HepG2 (cell line): ENCODE results near the gene IPP. TPM values are rescaled to one million over a fixed set of nuclear protein-coding genes. Genes with fewer than 3 reads are reported as not detected.

ENCODE experiments used
- ATAC-seq: fragments of 200-7000 bp; cut with Tn5 transposase; 3 replicates; pipeline ENCODE4 v1.9.1; 2020; ENCODE audit warnings: mild to moderate bottlenecking, moderate library complexity
- BruUV-seq: library from RNA; stranded (reverse); fragments of 400-500 nt; replicated peaks from 2 replicates; lab custom pipeline; 2021; lab: Mats Ljungman, UMichigan
- CTCF ChIA-PET: fragments of 300-600 bp; formaldehyde crosslinking; extraction: SDS; loops from one replicate; lab custom pipeline; 2021; ENCODE audit warnings: low total read pairs, inconsistent platforms, low intra/inter-chr PET ratio; lab: Yijun Ruan, JAX
- POLR2A ChIA-PET: fragments of 350-600 bp; sonication (Branson Sonifier 250); formaldehyde crosslinking; loops from one replicate; lab custom pipeline; 2020; ENCODE audit warnings: antibody characterized with exemption, inconsistent platforms; lab: Yijun Ruan, JAX
- DNase-seq: peaks from one replicate; pipeline ENCODE4 v3.0.0-alpha.2; 2015; ENCODE audit warnings: low spot score
- FAIRE-seq: peaks from 3 replicates; lab custom pipeline; 2011; peaks lifted over from hg19 to GRCh38; lab: Jason Lieb, UNC
- H2AFZ ChIP-seq: one replicate; pipeline ENCODE4 v1.6.1; 2011; ENCODE audit warnings: low read length, inconsistent platforms
- H3K27ac ChIP-seq: fragments of 300-600 bp; 3 replicates; pipeline ENCODE4 v1.8.0; 2011; ENCODE audit warnings: mixed run types, mild to moderate bottlenecking, mixed read lengths, low read length, inconsistent platforms; ENCODE audit not compliant: insufficient read depth; ENCODE audit errors: extremely low read length
- H3K27me3 ChIP-seq, 2 experiments: fragments of 200-600 bp in 1 of 2; 2 replicates in 1 of 2; 3 replicates in 1 of 2; pipeline versions ENCODE4 v1.6.0 to v1.8.0; 2011; ENCODE audit warnings: low read length in 2 of 2, mild to moderate bottlenecking in 2 of 2, moderate library complexity in 2 of 2, inconsistent platforms in 1 of 2; ENCODE audit not compliant: insufficient read depth in 2 of 2, control insufficient read depth in 1 of 2
- H3K36me3 ChIP-seq, 2 experiments: fragments of 200-600 bp in 1 of 2; replicated peaks in 1 of 2; 2 replicates in 1 of 2; 3 replicates in 1 of 2; pipeline versions ENCODE4 v1.5.1 to v1.8.0; 2011; ENCODE audit warnings: low read length in 2 of 2, inconsistent platforms in 1 of 2; ENCODE audit not compliant: insufficient read depth in 2 of 2, control insufficient read depth in 1 of 2
- H3K4me1 ChIP-seq: 2 replicates; pipeline ENCODE4 v1.5.1; 2012; ENCODE audit warnings: low read length, inconsistent platforms; ENCODE audit not compliant: insufficient read depth
- H3K4me2 ChIP-seq: 2 replicates; pipeline ENCODE4 v1.6.0; 2011; ENCODE audit warnings: low read depth, low read length, inconsistent platforms
- H3K4me3 ChIP-seq, 3 experiments: fragments of 200-600 bp in 1 of 3; sonication (generic), shearing (Covaris generic) in 1 of 3; replicated peaks in 1 of 3; 2 replicates each; pipeline ENCODE4 v1.5.1; 2011 to 2016; ENCODE audit warnings: low read length in 3 of 3, inconsistent platforms in 2 of 3, low read depth in 2 of 3, mild to moderate bottlenecking in 2 of 3, control low read depth in 1 of 3, mixed read lengths in 1 of 3; ENCODE audit not compliant: insufficient read depth in 1 of 3
- H3K79me2 ChIP-seq: one replicate; pipeline ENCODE4 v1.6.1; 2011; ENCODE audit warnings: low read length, inconsistent platforms; ENCODE audit not compliant: insufficient read depth
- H3K9ac ChIP-seq: 2 replicates; pipeline ENCODE4 v1.6.0; 2011; ENCODE audit warnings: mild to moderate bottlenecking, low read depth, low read length, inconsistent platforms; ENCODE audit not compliant: insufficient read depth
- H3K9me3 ChIP-seq: 2 replicates; pipeline ENCODE4 v1.5.1; 2012; ENCODE audit warnings: mild to moderate bottlenecking, low read length
- H4K20me1 ChIP-seq: 2 replicates; pipeline ENCODE4 v1.6.0; 2011; ENCODE audit warnings: inconsistent platforms, mild to moderate bottlenecking, low read length, moderate library complexity; ENCODE audit not compliant: insufficient read depth
- E2F1 ChIP-seq: sonication (generic); formaldehyde crosslinking; IDR thresholded peaks from 2 replicates; pipeline ENCODE4 v1.5.0; 2020; ENCODE audit warnings: missing genetic modification reagents
- GABPA ChIP-seq, 2 experiments: IDR thresholded peaks; 2 replicates each; pipeline ENCODE4 v1.6.1; 2011 to 2016; ENCODE audit warnings: low read depth in 2 of 2, low read length in 1 of 2, missing biosample characterization in 1 of 2, missing genetic modification characterization in 1 of 2
- ZBTB3 ChIP-seq: sonication (generic); formaldehyde crosslinking; IDR thresholded peaks from 2 replicates; pipeline ENCODE4 v1.4.0; 2020; ENCODE audit warnings: low read depth, mild to moderate bottlenecking, moderate library complexity, missing genetic modification reagents, borderline replicate concordance
- ZNF329 ChIP-seq: sonication (generic); formaldehyde crosslinking; IDR thresholded peaks from 2 replicates; pipeline ENCODE4 v1.9.0; 2021; ENCODE audit warnings: low read depth, mild to moderate bottlenecking, missing genetic modification reagents
- ZNF816 ChIP-seq: sonication (generic); formaldehyde crosslinking; IDR thresholded peaks from 2 replicates; pipeline ENCODE4 v1.8.0; 2022; ENCODE audit warnings: missing genetic modification reagents, mild to moderate bottlenecking, borderline replicate concordance
- WGBS: methylation state at CpG from one replicate; pipeline ENCODE4 v1.1.6; 2017; ENCODE audit warnings: low lambda C conversion rate; 5-methylcytosine and 5-hydroxymethylcytosine counted together
- in situ Hi-C: cut with HindIII; loops from 2 replicates; pipeline ENCODE4 v1.10.0; 2017; ENCODE audit warnings: low pct_unique_long_range_greater_than_20kb; ENCODE audit not compliant: extremely low pct_ligation_motif_present
- intact Hi-C: fragments of 100-400 bp; cut with micrococcal nuclease; formaldehyde crosslinking; loops from one replicate; pipeline ENCODE4 v1.10.0; 2022; ENCODE audit not compliant: unreplicated experiment
- polyA plus RNA-seq, 8 experiments: library from polyadenylated mRNA; depleted of rRNA in 3 of 8; stranded (reverse) in 7 of 8; unstranded in 1 of 8; fragments of >200 nt; fragmentation: Illumina TruSeq in 4 of 8; extraction: Trizol in 4 of 8; gene quantifications; 2 replicates each; pipeline versions ENCODE4 v1.2.1 to v1.2.3, GENCODE V29; 2011 to 2016; ENCODE audit warnings: low read depth in 4 of 8, missing spikeins in 1 of 8, mixed read lengths in 1 of 8; ENCODE audit not compliant: insufficient read depth in 1 of 8
- total RNA-seq, 5 experiments: library from RNA; depleted of rRNA; stranded (reverse); fragments of >200 nt; fragmentation: Illumina TruSeq; extraction: Trizol; gene quantifications; 2 replicates each; pipeline ENCODE4 v1.2.3, GENCODE V29; 2016; ENCODE audit warnings: low read depth in 1 of 5
- TF ChIP-seq, protein P1 (sequence below): sonication (generic); formaldehyde crosslinking; IDR thresholded peaks from 2 replicates; pipeline ENCODE4 v1.8.1; 2023; ENCODE audit warnings: mild to moderate bottlenecking, missing genetic modification reagents
- TF ChIP-seq, protein P2 (sequence below): IDR thresholded peaks from 2 replicates; pipeline ENCODE4 v1.6.1; 2016; ENCODE audit warnings: low read depth

Gene IPP
- total and polyA plus RNA-seq, 2 of the 13 experiments (the other 11 are each of a cell fraction or from before 2014, with no cell fraction given), result 3.0 to 9.7 TPM

DNA sequence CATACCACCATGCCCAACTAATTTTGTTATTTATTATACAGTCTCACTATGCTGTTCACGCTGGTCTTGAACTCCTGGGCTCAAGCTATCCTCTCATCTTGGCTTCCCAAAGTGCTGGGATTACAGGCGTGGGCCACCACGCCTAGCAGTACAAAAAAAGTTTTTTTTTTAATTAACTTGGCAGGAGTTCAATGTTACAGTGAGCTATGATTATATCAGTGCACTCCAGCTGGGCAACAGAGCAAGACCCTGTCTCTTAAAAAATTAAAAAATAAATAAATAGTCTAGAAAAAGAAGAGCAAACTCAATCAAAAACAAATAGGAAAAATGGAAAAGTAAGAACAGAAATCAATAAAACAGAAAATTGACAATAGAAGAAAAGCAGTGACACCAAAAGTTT lies 36.7 kb downstream of the IPP start (continued):
- no peak for TF ChIP-seq E2F1 (CRISPR knock-in tag)
- TF ChIP-seq, protein P1, sequence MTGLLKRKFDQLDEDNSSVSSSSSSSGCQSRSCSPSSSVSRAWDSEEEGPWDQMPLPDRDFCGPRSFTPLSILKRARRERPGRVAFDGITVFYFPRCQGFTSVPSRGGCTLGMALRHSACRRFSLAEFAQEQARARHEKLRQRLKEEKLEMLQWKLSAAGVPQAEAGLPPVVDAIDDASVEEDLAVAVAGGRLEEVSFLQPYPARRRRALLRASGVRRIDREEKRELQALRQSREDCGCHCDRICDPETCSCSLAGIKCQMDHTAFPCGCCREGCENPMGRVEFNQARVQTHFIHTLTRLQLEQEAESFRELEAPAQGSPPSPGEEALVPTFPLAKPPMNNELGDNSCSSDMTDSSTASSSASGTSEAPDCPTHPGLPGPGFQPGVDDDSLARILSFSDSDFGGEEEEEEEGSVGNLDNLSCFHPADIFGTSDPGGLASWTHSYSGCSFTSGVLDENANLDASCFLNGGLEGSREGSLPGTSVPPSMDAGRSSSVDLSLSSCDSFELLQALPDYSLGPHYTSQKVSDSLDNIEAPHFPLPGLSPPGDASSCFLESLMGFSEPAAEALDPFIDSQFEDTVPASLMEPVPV (CRISPR knock-in tag), result no peak
- TF ChIP-seq, all 625 proteins: peak for 0

DNA sequence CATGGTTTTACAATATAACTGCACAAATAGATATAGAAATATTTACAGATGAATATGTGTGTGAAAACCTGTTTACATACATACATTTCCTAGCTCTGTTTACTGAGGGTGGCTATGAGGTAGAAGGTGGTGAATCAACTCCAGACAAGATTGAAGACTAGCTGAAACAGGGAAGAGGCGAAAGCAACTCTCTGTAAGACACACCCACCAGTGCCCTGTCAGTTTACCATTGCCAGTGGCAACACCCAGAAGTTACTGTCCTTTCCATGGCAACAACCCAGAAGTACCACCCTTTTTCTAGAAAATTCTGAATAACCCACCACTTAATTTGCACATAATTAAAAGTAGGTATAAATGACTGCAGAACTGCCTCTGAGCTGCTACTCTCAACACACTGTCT lies 45.8 kb downstream of the IPP start:
- Histone ChIP-seq H2AFZ (no peak overlapping the region), H3K9ac (no peak overlapping the region), H3K4me2 (no peak overlapping the region), H3K79me2 (no peaks in the 10 kb centered on the region), H3K27ac (no peak overlapping the region), H3K9me3 (no peaks in the 10 kb centered on the region), H3K27me3 (no peaks in the 10 kb centered on the region), H3K4me1 (peaks cover 11% of the 10 kb centered on the region), H4K20me1 (no peaks in the 10 kb centered on the region), H3K36me3 (no peaks in the 10 kb centered on the region), H3K4me3 (no peak overlapping the region)
- DNase-seq (no peak), FAIRE-seq (no peak), ATAC-seq (no peak)
- intact Hi-C loops (no loop called here), in situ Hi-C loops (no loop called here)
- ChIA-PET POLR2A (interaction anchor here (1.6 kb wide), 1 partner anchor 15 kb away, joined by 4 read pairs; no protein-coding TSS in a partner anchor), CTCF (no interaction called here)
- no TSS peak for BruUV-seq
- WGBS, result 100% methylated on average over 1 of the region's 1 CpG
- TF ChIP-seq, protein P2, sequence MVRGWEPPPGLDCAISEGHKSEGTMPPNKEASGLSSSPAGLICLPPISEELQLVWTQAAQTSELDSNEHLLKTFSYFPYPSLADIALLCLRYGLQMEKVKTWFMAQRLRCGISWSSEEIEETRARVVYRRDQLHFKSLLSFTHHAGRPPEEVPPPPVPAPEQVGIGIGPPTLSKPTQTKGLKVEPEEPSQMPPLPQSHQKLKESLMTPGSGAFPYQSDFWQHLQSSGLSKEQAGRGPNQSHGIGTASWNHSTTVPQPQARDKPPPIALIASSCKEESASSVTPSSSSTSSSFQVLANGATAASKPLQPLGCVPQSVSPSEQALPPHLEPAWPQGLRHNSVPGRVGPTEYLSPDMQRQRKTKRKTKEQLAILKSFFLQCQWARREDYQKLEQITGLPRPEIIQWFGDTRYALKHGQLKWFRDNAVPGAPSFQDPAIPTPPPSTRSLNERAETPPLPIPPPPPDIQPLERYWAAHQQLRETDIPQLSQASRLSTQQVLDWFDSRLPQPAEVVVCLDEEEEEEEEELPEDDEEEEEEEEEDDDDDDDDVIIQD (CRISPR knock-in tag), result no peak
- no peak for TF ChIP-seq ZNF816 (CRISPR knock-in tag)
- TF ChIP-seq ZBTB3 (CRISPR knock-in tag), result no peak
- no peak for TF ChIP-seq GABPA (IDR thresholded peaks at IDR 0.05; ENCODE audit: low read depth, low read length)
- no peak for TF ChIP-seq GABPA (CRISPR knock-in tag; IDR thresholded peaks at IDR 0.05; ENCODE audit: low read depth)
- no peak for TF ChIP-seq ZNF329
